HepG2 (cell line): ENCODE measurements around the gene TMC8. TPM values are rescaled to one million over a fixed set of nuclear protein-coding genes. Genes with fewer than 3 reads are reported as not detected.

Source experiments
- CBX1 ChIP-seq: IDR thresholded peaks from one replicate; pipeline ENCODE4 v1.6.1; 2016; ENCODE audit warnings: antibody characterized with exemption, low read depth
- FOXO1 ChIP-seq: sonication (generic); formaldehyde crosslinking; IDR thresholded peaks from 2 replicates; pipeline ENCODE4 v1.4.0; 2020; ENCODE audit warnings: missing genetic modification reagents
- GFI1 ChIP-seq: sonication (generic); formaldehyde crosslinking; IDR thresholded peaks from 2 replicates; pipeline ENCODE4 v1.5.0; 2020; ENCODE audit warnings: missing genetic modification reagents, mild to moderate bottlenecking, borderline replicate concordance
- GPN1 ChIP-seq: sonication (generic); formaldehyde crosslinking; IDR thresholded peaks from 2 replicates; pipeline ENCODE4 v1.5.1; 2020; ENCODE audit warnings: missing genetic modification reagents, borderline replicate concordance
- HDAC2 ChIP-seq: sonication (generic); formaldehyde crosslinking; IDR thresholded peaks from 2 replicates; pipeline ENCODE4 v1.4.0; 2020; ENCODE audit warnings: missing genetic modification reagents
- HMGXB4 ChIP-seq, 2 experiments: sonication (generic) in 1 of 2; formaldehyde crosslinking in 1 of 2; IDR thresholded peaks; 2 replicates each; pipeline versions ENCODE4 v1.4.0 to v1.6.1; 2018 to 2020; ENCODE audit warnings: missing genetic modification reagents in 2 of 2, borderline replicate concordance in 1 of 2, low read depth in 1 of 2, mild to moderate bottlenecking in 1 of 2, missing biosample characterization in 1 of 2
- HOXA3 ChIP-seq: sonication (generic); formaldehyde crosslinking; IDR thresholded peaks from 2 replicates; pipeline ENCODE4 v1.5.0; 2020; ENCODE audit warnings: missing genetic modification reagents
- MYNN ChIP-seq: sonication (generic); formaldehyde crosslinking; IDR thresholded peaks from 2 replicates; pipeline ENCODE4 v1.4.0; 2020; ENCODE audit warnings: mild to moderate bottlenecking, low read depth, missing genetic modification reagents
- NONO ChIP-seq, 2 experiments: fragments of 450-650 bp in 1 of 2; sonication (generic) in 1 of 2; formaldehyde crosslinking in 1 of 2; IDR thresholded peaks in 1 of 2; conservative IDR thresholded peaks in 1 of 2; 2 replicates each; pipeline versions ENCODE4 v1.6.1 to v1.8.0; 2017 to 2022; ENCODE audit warnings: mild to moderate bottlenecking in 1 of 2, missing genetic modification reagents in 1 of 2, moderate library complexity in 1 of 2
- POLR2AphosphoS5 ChIP-seq: IDR thresholded peaks from 2 replicates; pipeline ENCODE4 v1.6.1; 2012; ENCODE audit warnings: low read depth, low read length
- RARA ChIP-seq: IDR thresholded peaks from 2 replicates; pipeline ENCODE4 v1.6.1; 2016; ENCODE audit warnings: missing genetic modification reagents, missing compliant biosample characterization
- RFX3 ChIP-seq: IDR thresholded peaks from 2 replicates; pipeline ENCODE4 v1.6.1; 2016; ENCODE audit warnings: missing biosample characterization, missing genetic modification reagents
- TBX2 ChIP-seq: sonication (generic); formaldehyde crosslinking; IDR thresholded peaks from 2 replicates; pipeline ENCODE4 v1.5.0; 2020; ENCODE audit warnings: missing genetic modification reagents, mild to moderate bottlenecking, borderline replicate concordance
- TBX3 ChIP-seq: fragments of 450-650 bp; IDR thresholded peaks from 2 replicates; pipeline ENCODE4 v1.6.1; 2017; ENCODE audit warnings: antibody characterized with exemption, mild to moderate bottlenecking, inconsistent platforms, borderline replicate concordance
- THRA ChIP-seq: sonication (generic); formaldehyde crosslinking; IDR thresholded peaks from 2 replicates; pipeline ENCODE4 v1.4.0; 2020; ENCODE audit warnings: missing genetic modification reagents, borderline replicate concordance
- ZNF337 ChIP-seq: sonication (generic); formaldehyde crosslinking; IDR thresholded peaks from 2 replicates; pipeline ENCODE4 v1.5.1; 2020; ENCODE audit warnings: missing genetic modification reagents, low read depth, mild to moderate bottlenecking, borderline replicate concordance
- ZNF556 ChIP-seq: sonication (generic); formaldehyde crosslinking; IDR thresholded peaks from 2 replicates; pipeline ENCODE4 v1.4.0; 2020; ENCODE audit warnings: mild to moderate bottlenecking, missing genetic modification reagents, borderline replicate concordance
- ZNF580 ChIP-seq: IDR thresholded peaks from 2 replicates; pipeline ENCODE4 v1.6.1; 2016; ENCODE audit warnings: low read depth, borderline replicate concordance
- ZNF629 ChIP-seq: sonication (generic); formaldehyde crosslinking; conservative IDR thresholded peaks from 2 replicates; pipeline ENCODE4 v1.5.0; 2020; ENCODE audit warnings: missing genetic modification reagents
- ZNF687 ChIP-seq: sonication (generic); formaldehyde crosslinking; IDR thresholded peaks from 2 replicates; pipeline ENCODE4 v1.5.1; 2020; ENCODE audit warnings: mild to moderate bottlenecking, missing genetic modification reagents, moderate library complexity
- polyA plus RNA-seq, 8 experiments: library from polyadenylated mRNA; depleted of rRNA in 3 of 8; stranded (reverse) in 7 of 8; unstranded in 1 of 8; fragments of >200 nt; fragmentation: Illumina TruSeq in 4 of 8; extraction: Trizol in 4 of 8; gene quantifications; 2 replicates each; pipeline versions ENCODE4 v1.2.1 to v1.2.3, GENCODE V29; 2011 to 2016; ENCODE audit warnings: low read depth in 4 of 8, missing spikeins in 1 of 8, mixed read lengths in 1 of 8; ENCODE audit not compliant: insufficient read depth in 1 of 8
- total RNA-seq, 5 experiments: library from RNA; depleted of rRNA; stranded (reverse); fragments of >200 nt; fragmentation: Illumina TruSeq; extraction: Trizol; gene quantifications; 2 replicates each; pipeline ENCODE4 v1.2.3, GENCODE V29; 2016; ENCODE audit warnings: low read depth in 1 of 5

Gene TMC8
- total and polyA plus RNA-seq, 2 of the 13 experiments (the other 11 are each of a cell fraction or from before 2014, with no cell fraction given), result 0.53 to 7.8 TPM

- TF ChIP-seq RARA (CRISPR knock-in tag) (peak; percentile 66), CBX1 (no peak), POLR2AphosphoS5 (no peak), ZNF687 (peak; percentile 86), HDAC2 (peak; percentile 39; the same call in 1 of the 2 replicates), ZNF556 (CRISPR knock-in tag) (no peak), RFX3 (CRISPR knock-in tag) (no peak), HMGXB4 (CRISPR knock-in tag; IDR thresholded peaks at IDR 0.05; ENCODE audit: borderline replicate concordance in 1 of 2, low read depth in 1 of 2) (no peak), TBX3 (no peak), TBX2 (CRISPR knock-in tag) (peak; percentile 67; the same call in 1 of the 2 replicates), ZNF629 (CRISPR knock-in tag) (no peak), THRA (CRISPR knock-in tag) (peak; percentile 41; the same call in 1 of the 2 replicates), FOXO1 (CRISPR knock-in tag) (peak; percentile 14; the same call in 1 of the 2 replicates), GFI1 (CRISPR knock-in tag) (peak; percentile 28; the same call in 1 of the 2 replicates), ZNF337 (no peak), NONO (IDR thresholded peaks at IDR 0.05) (no peak), NONO (CRISPR knock-in tag; conservative IDR thresholded peaks at IDR 0.05) (0 out of 2 replicates have a peak, but pooled peaks have one; percentile 28), GPN1 (no peak), MYNN (CRISPR knock-in tag) (no peak), HOXA3 (CRISPR knock-in tag) (peak; percentile 78), ZNF580 (CRISPR knock-in tag) (peak; percentile 27; the same call in 1 of the 2 replicates)
Measured at GRCh38 chr17:78148286-78149016, 17.9 kb downstream of the TMC8 start (continued).
